K562 (cell line): ENCODE measurements around the gene ZFHX2. TPM values are rescaled to one million over a fixed set of nuclear protein-coding genes. Genes with fewer than 3 reads are reported as not detected.

Experiments used
- ATAC-seq: fragments of 200-7000 bp; cut with Tn5 transposase; 3 replicates; pipeline ENCODE4 v1.9.1; 2020; ENCODE audit warnings: moderate library complexity
- BruUV-seq: library from RNA; stranded (reverse); fragments of 400-500 nt; replicated peaks from 2 replicates; lab custom pipeline; 2021; lab: Mats Ljungman, UMichigan
- CTCF ChIA-PET: fragments of 300-600 bp; formaldehyde crosslinking; extraction: SDS; loops from one replicate; lab custom pipeline; 2021; ENCODE audit warnings: low intra/inter-chr PET ratio; lab: Yijun Ruan, JAX
- POLR2A ChIA-PET: fragments of 300-600, 350-650 bp; sonication (Branson Sonifier 250); formaldehyde crosslinking; extraction: SDS; loops from one replicate; lab custom pipeline; 2021; ENCODE audit warnings: antibody characterized with exemption, inconsistent platforms; lab: Yijun Ruan, JAX
- DNase-seq, 4 experiments: peaks; one replicate each; pipeline versions ENCODE4 v3.0.0 to v3.0.0-alpha.2; 2011 to 2018; ENCODE audit warnings: low spot score in 3 of 4, mixed read lengths in 3 of 4; ENCODE audit errors: extremely low read depth in 1 of 4
- FAIRE-seq: peaks from 2 replicates; lab custom pipeline; 2011; peaks lifted over from hg19 to GRCh38; lab: Jason Lieb, UNC
- H2AFZ ChIP-seq: 2 replicates; pipeline ENCODE4 v1.6.0; 2011; ENCODE audit warnings: low read depth, low read length, control low read depth, inconsistent platforms
- H3K27ac ChIP-seq: fragments of 200-600 bp; 3 replicates; pipeline ENCODE4 v1.8.0; 2011; ENCODE audit warnings: low read depth, mild to moderate bottlenecking, control low read depth, inconsistent platforms, low read length, moderate library complexity, mixed read lengths; ENCODE audit errors: extremely low read depth
- H3K27me3 ChIP-seq, 2 experiments: fragments of 300-600 bp in 1 of 2; 2 replicates in 1 of 2; 3 replicates in 1 of 2; pipeline versions ENCODE4 v1.6.0 to v1.8.0; 2011; ENCODE audit warnings: inconsistent platforms in 2 of 2, low read length in 2 of 2, mild to moderate bottlenecking in 1 of 2, mixed read lengths in 1 of 2, moderate library complexity in 1 of 2; ENCODE audit not compliant: control insufficient read depth in 2 of 2, insufficient read depth in 2 of 2
- H3K36me3 ChIP-seq: fragments of 300-600 bp; 3 replicates; pipeline ENCODE4 v1.8.0; 2011; ENCODE audit warnings: mild to moderate bottlenecking, low read length, inconsistent platforms; ENCODE audit not compliant: control insufficient read depth, insufficient read depth
- H3K4me1 ChIP-seq, 2 experiments: fragments of 200-600 bp in 1 of 2; replicated peaks in 1 of 2; 2 replicates in 1 of 2; 3 replicates in 1 of 2; pipeline versions ENCODE4 v1.5.1 to v1.8.0; 2011; ENCODE audit warnings: inconsistent platforms in 2 of 2, low read length in 2 of 2, mild to moderate bottlenecking in 1 of 2, mixed read lengths in 1 of 2, moderate library complexity in 1 of 2; ENCODE audit not compliant: control insufficient read depth in 2 of 2, insufficient read depth in 2 of 2
- H3K4me2 ChIP-seq: 2 replicates; pipeline ENCODE4 v1.6.1; 2011; ENCODE audit warnings: low read length, control low read depth, inconsistent platforms, mixed read lengths; ENCODE audit not compliant: insufficient read depth
- H3K4me3 ChIP-seq: fragments of 200-600 bp; sonication (generic), shearing (Covaris generic); 2 replicates; pipeline ENCODE4 v1.5.1; 2016; ENCODE audit warnings: control low read depth, inconsistent platforms
- H3K79me2 ChIP-seq: fragments of 200-600 bp; 3 replicates; pipeline ENCODE4 v1.8.0; 2011; ENCODE audit warnings: low read length, inconsistent platforms; ENCODE audit not compliant: control insufficient read depth, insufficient read depth
- H3K9ac ChIP-seq, 2 experiments: 2 replicates each; pipeline versions ENCODE4 v1.6.0 to v1.6.1; 2011; ENCODE audit warnings: low read depth in 2 of 2, low read length in 2 of 2, control low read depth in 1 of 2, inconsistent platforms in 1 of 2, mild to moderate bottlenecking in 1 of 2, mixed read lengths in 1 of 2; ENCODE audit not compliant: insufficient read depth in 1 of 2
- H3K9me1 ChIP-seq: one replicate; pipeline ENCODE4 v1.6.0; 2011; ENCODE audit warnings: inconsistent platforms, mild to moderate bottlenecking, low read length, moderate library complexity; ENCODE audit not compliant: control insufficient read depth, insufficient read depth
- H3K9me3 ChIP-seq: replicated peaks from 2 replicates; pipeline ENCODE4 v1.5.1; 2011; ENCODE audit warnings: low read depth, low read length, inconsistent platforms; ENCODE audit not compliant: control insufficient read depth, insufficient read depth
- H4K20me1 ChIP-seq: replicated peaks from 2 replicates; pipeline ENCODE4 v1.6.1; 2011; ENCODE audit warnings: low read length, inconsistent platforms, mixed read lengths; ENCODE audit not compliant: control insufficient read depth, insufficient read depth
- BRD4 ChIP-seq: fragments of 200-600 bp; sonication (generic); IDR thresholded peaks from 2 replicates; pipeline ENCODE4 v1.6.1; 2017; ENCODE audit warnings: inconsistent platforms
- CEBPB ChIP-seq: fragments of 450-650 bp; IDR thresholded peaks from 2 replicates; pipeline ENCODE4 v1.6.1; 2016; ENCODE audit warnings: missing genetic modification characterization, missing compliant biosample characterization
- MCM2 ChIP-seq: fragments of 450-650 bp; IDR thresholded peaks from 2 replicates; pipeline ENCODE4 v1.6.1; 2017; ENCODE audit warnings: low read depth, mild to moderate bottlenecking
- PTRF ChIP-seq: fragments of 450-650 bp; IDR thresholded peaks from 2 replicates; pipeline ENCODE4 v1.6.1; 2016; ENCODE audit warnings: mild to moderate bottlenecking, missing genetic modification characterization, missing compliant biosample characterization
- SIN3B ChIP-seq: fragments of 450-650 bp; IDR thresholded peaks from 2 replicates; pipeline ENCODE4 v1.6.1; 2017; ENCODE audit warnings: low read depth, mild to moderate bottlenecking, moderate library complexity
- TAF1 ChIP-seq: IDR thresholded peaks from 2 replicates; pipeline ENCODE4 v1.6.1; 2011; ENCODE audit warnings: mild to moderate bottlenecking, low read length, moderate library complexity; ENCODE audit not compliant: insufficient read depth, control insufficient read depth, severe bottlenecking; ENCODE audit errors: extremely low read depth
- ZNF644 ChIP-seq: fragments of 200-800 bp; sonication (Bioruptor generic); IDR thresholded peaks from 2 replicates; pipeline ENCODE4 v1.6.1; 2016; ENCODE audit warnings: low read depth, missing genetic modification characterization, missing compliant biosample characterization
- WGBS: fragments of 100-300 bp; shearing (Covaris generic); methylation state at CpG from one replicate; pipeline ENCODE4 v1.1.6; 2016; ENCODE audit warnings: low coverage, mixed read lengths; ENCODE audit not compliant: insufficient coverage; ENCODE audit errors: missing lambda C conversion rate; 5-methylcytosine and 5-hydroxymethylcytosine counted together
- in situ Hi-C: fragments of 300-500 bp; cut with MboI; formaldehyde crosslinking; loops from 4 replicates; pipeline ENCODE4 v1.15.0; 2018; ENCODE audit warnings: inconsistent platforms, mixed read lengths
- intact Hi-C: fragments of 100-400 bp; cut with micrococcal nuclease; formaldehyde crosslinking; loops from 2 replicates; pipeline ENCODE4 v1.14.2; 2022
- polyA plus RNA-seq, 8 experiments: library from polyadenylated mRNA; depleted of rRNA in 4 of 8; stranded (reverse) in 5 of 8; unstranded in 3 of 8; fragments of >200 nt; fragmentation: Nextera tagmentation in 2 of 8; fragmentation: Illumina TruSeq in 1 of 8; extraction: Ambion mirVana in 2 of 8; extraction: Trizol in 1 of 8; gene quantifications; 2 replicates each; pipeline versions ENCODE4 v1.2.1 to v1.2.3, GENCODE V29; 2011 to 2014; ENCODE audit warnings: inconsistent platforms in 1 of 8, missing spikeins in 1 of 8
- total RNA-seq, 7 experiments: library from RNA; depleted of rRNA in 6 of 7; stranded (reverse); fragments of >200 nt in 6 of 7; fragmentation: Illumina TruSeq in 2 of 7; extraction: Trizol in 2 of 7; gene quantifications; 2 replicates each; pipeline versions ENCODE4 v1.2.1 to v1.2.3, GENCODE V29; 2011 to 2021; ENCODE audit warnings: low replicate concordance in 1 of 7

ZFHX2 gene
- total and polyA plus RNA-seq, 9 of the 15 experiments (the other 6 are each of a cell fraction or from before 2014, with no cell fraction given): 0.06 to 0.11 (median 0.11) TPM; not detected in 4

- TF ChIP-seq CEBPB (tag): no peak
These were observed 8.2 kb downstream of the ZFHX2 start (continued) for GRCh38 chr14:23543403-23543802.

- in situ Hi-C loops (no loop called here), intact Hi-C loops (no loop called here)
- no peak for DNase-seq
- no peaks in the 10 kb centered on the region for H3K79me2 ChIP-seq
- no peaks in the 10 kb centered on the region for H3K9me3 ChIP-seq
- H3K27ac ChIP-seq: no peak overlapping the region
- no peak overlapping the region for H3K4me3 ChIP-seq
- H3K9ac ChIP-seq: no peak overlapping the region
- H3K4me2 ChIP-seq: no peak overlapping the region
- no peaks in the 10 kb centered on the region for H3K9me1 ChIP-seq
- FAIRE-seq: no peak
- H3K4me1 ChIP-seq: no peaks in the 10 kb centered on the region; a peak in 1 of 5 replicates
- ATAC-seq: no peak
- CTCF ChIA-PET: interaction anchor here (1.0 kb wide), 1 partner anchor 64 kb away, joined by 9 read pairs; no protein-coding TSS in a partner anchor
- BruUV-seq: no TSS peak
- H3K36me3 ChIP-seq: no peaks in the 10 kb centered on the region
- H4K20me1 ChIP-seq: no peaks in the 10 kb centered on the region
- no peak for TF ChIP-seq MCM2
- TF ChIP-seq TAF1: no peak
- no peak for TF ChIP-seq BRD4
- TF ChIP-seq ZNF644 (tag): no peak
- no peak for TF ChIP-seq SIN3B
- no peak for TF ChIP-seq PTRF (tag)
- POLR2A ChIA-PET: interaction anchor here (0.6 to 0.8 kb wide), 3 partner anchors 9 to 22 kb away, joined by 3 to 6 read pairs (median 5); no protein-coding TSS in a partner anchor
- 1% methylated on average over 5 of the region's 5 CpGs for WGBS
- no peaks in the 10 kb centered on the region for H3K27me3 ChIP-seq
- no peak overlapping the region for H2AFZ ChIP-seq
These were observed 9.3 kb downstream of the ZFHX2 start for GRCh38 chr14:23542261-23542660.
